HS-27A (cell line): Measurements from ENCODE around the gene PLEKHA6.

Experiments
- DNase-seq: peaks from one replicate; pipeline ENCODE4 v3.0.0-alpha.2; 2012; ENCODE audit warnings: low read depth, missing footprints

The PLEKHA6 gene

GRCh38 chr1:204212715-204213114 lies 147.0 kb downstream of the PLEKHA6 start:
- DNase-seq: no peak

- no peak for DNase-seq
These were observed 148.7 kb downstream of the PLEKHA6 start for GRCh38 chr1:204211046-204211445.

GRCh38 chr1:204207136-204207616 lies 152.6 kb downstream of the PLEKHA6 start:
- no peak for DNase-seq

- no peak for DNase-seq
These were observed 153.6 kb downstream of the PLEKHA6 start for GRCh38 chr1:204206121-204206520.

GRCh38 chr1:204205486-204205885 lies 154.2 kb downstream of the PLEKHA6 start:
- DNase-seq: no peak

GRCh38 chr1:204204944-204205343 lies 154.8 kb downstream of the PLEKHA6 start:
- DNase-seq: no peak

- DNase-seq: no peak
These were observed 156.4 kb downstream of the PLEKHA6 start for GRCh38 chr1:204203206-204203767.

GRCh38 chr1:204202481-204202880 lies 157.2 kb downstream of the PLEKHA6 start:
- no peak for DNase-seq

- no peak for DNase-seq
These were observed 158.2 kb downstream of the PLEKHA6 start for GRCh38 chr1:204201348-204202040.

- no peak for DNase-seq
These were observed 160.2 kb downstream of the PLEKHA6 start for GRCh38 chr1:204199579-204199978.

- DNase-seq: peak; percentile 76
These were observed 161.1 kb downstream of the PLEKHA6 start for GRCh38 chr1:204198348-204199340.

- no peak for DNase-seq
These were observed 162.7 kb downstream of the PLEKHA6 start for GRCh38 chr1:204197068-204197467.

- DNase-seq: no peak
These were observed 163.5 kb downstream of the PLEKHA6 start, which contains the start of gene KISS1 for GRCh38 chr1:204196068-204196795. KISS1 (minus strand) TSS chr1:204196491; CDS start chr1:204192876, 3,615 bp downstream.

GRCh38 chr1:204194771-204195170 lies 165.0 kb downstream of the PLEKHA6 start:
- DNase-seq: no peak

- DNase-seq: no peak
These were observed 165.6 kb downstream of the PLEKHA6 start for GRCh38 chr1:204194080-204194479.

- DNase-seq: no peak
These were observed 167.0 kb downstream of the PLEKHA6 start for GRCh38 chr1:204192589-204193352.

GRCh38 chr1:204192046-204192445 lies 167.7 kb downstream of the PLEKHA6 start:
- DNase-seq: no peak

- DNase-seq: no peak
These were observed 168.3 kb downstream of the PLEKHA6 start for GRCh38 chr1:204191456-204191855.

- no peak for DNase-seq
These were observed 169.2 kb downstream of the PLEKHA6 start for GRCh38 chr1:204190212-204191211.
